Right lobe of liver (tissue), 6 donors: Measurements from ENCODE around the gene DOCK3. TPM values are rescaled to one million over a fixed set of nuclear protein-coding genes. Genes with fewer than 3 reads are reported as not detected.

ENCODE experiments used
- ATAC-seq, 4 donors: fragments of 200-7000 bp; cut with Tn5 transposase; one replicate each; pipeline ENCODE4 v1.9.1; 2020; ENCODE audit warnings: mild to moderate bottlenecking in 4 of 4, moderate library complexity in 4 of 4
- DNase-seq, 3 donors: peaks; one replicate each; pipeline ENCODE4 v3.0.0-alpha.2; 2020
- H3K27ac ChIP-seq, 3 donors: fragments of 200-600 bp; one replicate each; pipeline ENCODE4 v1.8.0; 2022
- H3K27me3 ChIP-seq, 2 donors: fragments of 200-600 bp; one replicate each; pipeline ENCODE4 v1.8.0; 2022
- H3K36me3 ChIP-seq, 4 donors: fragments of 200-600 bp; sonication (generic) in 1 of 4; one replicate each; pipeline versions ENCODE4 v1.5.1 to v1.8.0; 2017 to 2022; ENCODE audit warnings: control low read depth in 1 of 4
- H3K4me1 ChIP-seq, 4 donors: fragments of 200-600 bp; sonication (generic) in 1 of 4; one replicate each; pipeline versions ENCODE4 v1.5.1 to v1.8.0; 2017 to 2022; ENCODE audit warnings: control low read depth in 1 of 4
- H3K4me3 ChIP-seq, 3 donors: fragments of 200-600 bp; one replicate each; pipeline ENCODE4 v1.8.0; 2022
- H3K9me3 ChIP-seq, 4 donors: fragments of 200-600 bp; sonication (generic) in 1 of 4; one replicate each; pipeline versions ENCODE4 v1.5.1 to v1.8.0; 2017 to 2022; ENCODE audit warnings: control low read depth in 1 of 4
- POLR2A ChIP-seq: fragments of 450-650 bp; IDR thresholded peaks from one replicate; pipeline ENCODE4 v1.6.1; 2017; ENCODE audit warnings: antibody characterized with exemption, mild to moderate bottlenecking
- WGBS: methylation state at CpG from one replicate; pipeline ENCODE4 v1.1.6; 2018; ENCODE audit warnings: low coverage, low lambda C conversion rate; ENCODE audit not compliant: insufficient coverage; ENCODE audit errors: missing lambda C conversion rate; 5-methylcytosine and 5-hydroxymethylcytosine counted together
- intact Hi-C, 2 donors: fragments of 100-400 bp; cut with DNase I; formaldehyde crosslinking; loops; one replicate each; pipeline versions ENCODE4 v1.11.2 to v1.14.1; 2022
- total RNA-seq, 6 experiments: library from RNA; depleted of rRNA in 2 of 6; stranded (reverse); fragments of >200 nt in 2 of 6; fragmentation: NEBNext Ultra II Directional in 3 of 6; extraction: Animal tissue kit (Norgen Biotek cat#: 25700) in 3 of 6; gene quantifications; one replicate each; pipeline versions ENCODE4 v1.1.0 to v1.2.4, GENCODE V29; 2016 to 2023
- TF ChIP-seq, protein P1 (sequence below), 4 donors: fragments of 200-600 bp in 3 of 4; fragments of 450-650 bp in 1 of 4; IDR thresholded peaks; one replicate each; pipeline versions ENCODE4 v1.5.1 to v1.8.0; 2016 to 2022; ENCODE audit warnings: antibody characterized with exemption in 4 of 4, mild to moderate bottlenecking in 2 of 4
- donor health status: DM: no; HTN: yes; CAD: no.
- donor health status: DM: no; HTN: no; CAD: no.
- donor health status: DM: no; HTN: no; CAD: no.
- donor health status: DM: no; HTN: yes; CAD: no.
- donor health status: DM: no; HTN: yes; CAD: no.

Gene DOCK3
- total RNA-seq, 6 experiments from 2014 or later, result 0.04 to 0.06 (median 0.06) TPM; not detected in 3

DNA sequence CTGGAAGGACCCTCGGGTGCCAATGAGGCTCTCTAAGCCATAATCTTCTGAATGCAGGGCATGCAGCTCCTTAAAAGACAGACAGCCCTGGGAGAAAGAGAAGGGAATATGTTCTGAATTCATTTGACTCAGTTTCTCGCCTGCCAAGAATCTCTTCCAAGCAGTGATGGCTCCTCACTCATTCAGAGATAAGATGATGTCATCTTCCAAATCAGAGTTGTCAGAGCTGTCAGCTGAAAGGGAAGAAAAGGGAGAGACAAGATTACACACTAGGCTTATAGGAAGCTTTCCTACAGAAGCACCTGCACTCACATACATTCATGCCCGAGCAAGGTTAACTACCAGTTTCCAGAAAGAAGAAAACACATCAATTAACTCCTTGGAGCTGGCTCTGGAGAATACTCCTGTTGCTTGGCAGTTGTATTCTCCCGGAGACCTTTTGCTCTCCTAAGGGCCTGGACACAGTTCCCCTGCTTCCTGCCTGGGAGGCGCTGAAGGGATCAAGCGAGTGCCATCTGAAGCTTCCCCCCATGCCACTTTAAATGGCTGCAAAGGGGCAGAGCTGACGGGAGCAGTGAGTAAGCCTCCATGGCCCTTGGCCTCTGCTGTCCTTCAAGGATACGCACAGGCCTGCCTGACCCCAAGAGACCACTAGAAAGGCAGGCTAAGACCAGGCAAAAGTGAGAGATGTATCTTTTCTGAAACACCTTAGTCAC is 724.0 kb downstream of the DOCK3 start:
- ATAC-seq (peak in 1 of 4 donors; percentile 16), DNase-seq (no peak)
- peaks cover 0 to 3% (median 0%) of the 10 kb centered on the region in 4 donors for H3K4me1 ChIP-seq
- TF ChIP-seq, protein P1, sequence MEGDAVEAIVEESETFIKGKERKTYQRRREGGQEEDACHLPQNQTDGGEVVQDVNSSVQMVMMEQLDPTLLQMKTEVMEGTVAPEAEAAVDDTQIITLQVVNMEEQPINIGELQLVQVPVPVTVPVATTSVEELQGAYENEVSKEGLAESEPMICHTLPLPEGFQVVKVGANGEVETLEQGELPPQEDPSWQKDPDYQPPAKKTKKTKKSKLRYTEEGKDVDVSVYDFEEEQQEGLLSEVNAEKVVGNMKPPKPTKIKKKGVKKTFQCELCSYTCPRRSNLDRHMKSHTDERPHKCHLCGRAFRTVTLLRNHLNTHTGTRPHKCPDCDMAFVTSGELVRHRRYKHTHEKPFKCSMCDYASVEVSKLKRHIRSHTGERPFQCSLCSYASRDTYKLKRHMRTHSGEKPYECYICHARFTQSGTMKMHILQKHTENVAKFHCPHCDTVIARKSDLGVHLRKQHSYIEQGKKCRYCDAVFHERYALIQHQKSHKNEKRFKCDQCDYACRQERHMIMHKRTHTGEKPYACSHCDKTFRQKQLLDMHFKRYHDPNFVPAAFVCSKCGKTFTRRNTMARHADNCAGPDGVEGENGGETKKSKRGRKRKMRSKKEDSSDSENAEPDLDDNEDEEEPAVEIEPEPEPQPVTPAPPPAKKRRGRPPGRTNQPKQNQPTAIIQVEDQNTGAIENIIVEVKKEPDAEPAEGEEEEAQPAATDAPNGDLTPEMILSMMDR (IDR thresholded peaks at IDR 0.05), result no peak
- no peak for TF ChIP-seq POLR2A
- WGBS, result 64% methylated on average over 4 of the region's 8 CpGs
- H3K4me3 ChIP-seq, result no peak overlapping the region
- peaks cover 0 to 61% (median 14%) of the 10 kb centered on the region in 4 donors for H3K36me3 ChIP-seq
- H3K9me3 ChIP-seq, result no peaks in the 10 kb centered on the region
- intact Hi-C loops, result loop anchor here (10.0 kb wide), 2 partner anchors 96 to 106 kb away; partner anchors contain the start of gene DCAF1 (in 1 of the 2)
- no peak overlapping the region for H3K27ac ChIP-seq
- no peaks in the 10 kb centered on the region for H3K27me3 ChIP-seq

DNA sequence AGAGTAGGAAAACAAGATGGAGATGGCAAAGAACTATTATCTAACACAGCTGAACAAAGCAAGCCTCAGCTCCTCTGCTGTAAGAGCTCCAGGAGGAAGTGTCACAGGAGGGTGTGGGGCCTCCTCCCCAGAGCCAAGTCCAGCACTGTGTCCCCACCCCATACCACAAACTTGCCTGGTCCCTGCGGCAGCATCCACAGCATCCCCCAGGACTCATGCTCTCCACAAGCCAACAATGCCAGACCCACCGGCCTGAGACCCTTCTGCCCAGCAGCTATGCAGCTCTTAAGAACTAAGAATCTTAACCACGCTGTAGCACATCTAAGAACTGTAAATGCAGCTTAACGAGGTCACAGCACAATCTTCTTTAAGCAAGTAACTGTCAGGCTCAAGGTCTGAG is 725.4 kb downstream of the DOCK3 start:
- H3K27me3 ChIP-seq, result no peaks in the 10 kb centered on the region
- peak in 1 of 3 donors; percentile 30 for DNase-seq
- H3K9me3 ChIP-seq, result no peaks in the 10 kb centered on the region
- H3K36me3 ChIP-seq, result peaks cover 0 to 59% (median 13%) of the 10 kb centered on the region in 4 donors
- no peak overlapping the region for H3K4me3 ChIP-seq
- H3K27ac ChIP-seq, result no peak overlapping the region
- intact Hi-C loops, result no loop called here
- no peaks in the 10 kb centered on the region for H3K4me1 ChIP-seq
- peak in 2 of 4 donors; percentile 15 to 32 for ATAC-seq
- TF ChIP-seq POLR2A, result no peak
- TF ChIP-seq, protein P1 (IDR thresholded peaks at IDR 0.05), result no peak
- no CpG with 5 or more reads among the region's 4 CpGs for WGBS

DNA sequence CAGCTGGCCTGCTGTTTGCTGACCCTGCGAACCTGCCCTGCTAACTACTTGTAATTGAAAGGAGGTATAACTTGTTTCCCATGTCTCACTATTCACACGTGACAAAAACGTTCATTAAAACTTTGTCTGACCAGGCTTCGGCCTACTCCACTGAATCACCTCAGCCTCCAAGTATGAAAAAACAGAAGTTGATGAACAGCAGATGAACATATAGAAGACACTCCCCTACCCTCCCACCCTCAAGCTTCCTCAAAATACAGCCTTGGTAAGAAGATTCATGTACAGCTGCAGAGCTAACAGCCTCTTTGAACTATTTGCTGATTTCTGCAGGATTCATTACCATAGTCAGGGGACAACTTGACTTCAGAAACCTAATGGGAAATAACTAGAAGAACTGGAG is 727.0 kb downstream of the DOCK3 start:
- Histone ChIP-seq H3K4me3 (no peak overlapping the region), H3K27ac (no peak overlapping the region), H3K36me3 (peaks cover 0 to 55% (median 6%) of the 10 kb centered on the region in 4 donors), H3K4me1 (no peaks in the 10 kb centered on the region), H3K9me3 (no peaks in the 10 kb centered on the region), H3K27me3 (no peaks in the 10 kb centered on the region)
- no peak for TF ChIP-seq POLR2A
- TF ChIP-seq, protein P1 (IDR thresholded peaks at IDR 0.05), result no peak
- intact Hi-C loops, result no loop called here
- DNase-seq (no peak), ATAC-seq (peak in 2 of 4 donors; percentile 37 to 50)
- 90% methylated on average over 4 of the region's 4 CpGs for WGBS

DNA sequence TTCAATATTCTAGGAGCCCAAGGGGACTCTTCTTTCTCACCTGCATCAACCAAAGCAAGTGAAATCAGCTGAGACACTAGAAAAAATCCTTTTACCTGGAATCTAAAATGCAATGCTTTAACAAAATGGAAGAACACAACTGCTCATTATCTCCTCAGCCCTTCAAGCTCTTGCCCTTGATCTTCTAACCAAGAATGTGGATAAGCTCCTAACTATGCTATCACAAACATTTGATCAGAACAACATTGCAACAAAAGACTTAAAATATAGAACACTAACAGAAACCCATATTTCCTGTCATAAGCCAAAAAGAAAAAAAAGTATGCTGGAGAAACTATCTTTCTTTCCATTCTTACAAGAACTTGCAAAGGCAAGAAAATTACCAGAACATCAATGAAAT is 728.9 kb downstream of the DOCK3 start:
- intact Hi-C loops, result no loop called here
- TF ChIP-seq, protein P1 (IDR thresholded peaks at IDR 0.05), result no peak
- TF ChIP-seq POLR2A, result no peak
- H3K9me3 ChIP-seq, result no peaks in the 10 kb centered on the region
- no peak overlapping the region for H3K27ac ChIP-seq
- peaks cover 0 to 45% (median 6%) of the 10 kb centered on the region in 4 donors for H3K36me3 ChIP-seq
- H3K4me3 ChIP-seq, result no peak overlapping the region
- H3K4me1 ChIP-seq, result no peaks in the 10 kb centered on the region
- H3K27me3 ChIP-seq, result no peaks in the 10 kb centered on the region
- DNase-seq (no peak), ATAC-seq (no peak)
